ENCODE results near the gene PRUNE2.

The PRUNE2 gene

GRCh38 chr9:76649894-76650293 lies 256.0 kb downstream of the PRUNE2 start:
- no peak for DNase-seq

GRCh38 chr9:76646249-76646648 lies 259.7 kb downstream of the PRUNE2 start:
- no peak for DNase-seq

- DNase-seq: no peak
Observed at GRCh38 chr9:76644647-76645250, 261.2 kb downstream of the PRUNE2 start.

- DNase-seq: no peak
Observed at GRCh38 chr9:76644171-76644570, 261.7 kb downstream of the PRUNE2 start.

- no peak for DNase-seq
Observed at GRCh38 chr9:76643399-76644117, 262.4 kb downstream of the PRUNE2 start.

GRCh38 chr9:76642701-76643209 lies 263.2 kb downstream of the PRUNE2 start:
- no peak for DNase-seq

GRCh38 chr9:76642074-76642473 lies 263.8 kb downstream of the PRUNE2 start:
- no peak for DNase-seq

GRCh38 chr9:76638001-76638400 lies 267.9 kb downstream of the PRUNE2 start:
- DNase-seq: no peak

- DNase-seq: no peak
Observed at GRCh38 chr9:76637416-76637815, 268.5 kb downstream of the PRUNE2 start.

- DNase-seq: no peak
Observed at GRCh38 chr9:76634356-76635054, 271.4 kb downstream of the PRUNE2 start.

- DNase-seq: no peak
Observed at GRCh38 chr9:76630916-76631315, 275.0 kb downstream of the PRUNE2 start.

GRCh38 chr9:76629205-76629990 lies 276.5 kb downstream of the PRUNE2 start:
- DNase-seq: no peak

GRCh38 chr9:76628155-76628554 lies 277.8 kb downstream of the PRUNE2 start:
- DNase-seq: no peak

- DNase-seq: no peak
Observed at GRCh38 chr9:76626980-76627379, 278.9 kb downstream of the PRUNE2 start.

- no peak for DNase-seq
Observed at GRCh38 chr9:76626141-76626540, 279.8 kb downstream of the PRUNE2 start.

- no peak for DNase-seq
Observed at GRCh38 chr9:76624391-76625048, 281.4 kb downstream of the PRUNE2 start.

- no peak for DNase-seq
Observed at GRCh38 chr9:76620996-76621395, 284.9 kb downstream of the PRUNE2 start.

- no peak for DNase-seq
Observed at GRCh38 chr9:76620581-76620980, 285.3 kb downstream of the PRUNE2 start.

GRCh38 chr9:76619640-76620039 lies 286.3 kb downstream of the PRUNE2 start:
- DNase-seq: no peak

- no peak for DNase-seq
Observed at GRCh38 chr9:76619197-76619596, 286.7 kb downstream of the PRUNE2 start.

- DNase-seq: no peak
Observed at GRCh38 chr9:76618762-76619161, 287.2 kb downstream of the PRUNE2 start.

- DNase-seq: no peak
Observed at GRCh38 chr9:76617497-76618175, 288.3 kb downstream of the PRUNE2 start.

Measured in CD4-positive, alpha-beta T cell treated with Interleukin-4 for 1 hour (primary cell).